ENCODE measurements around the gene CYS1. TPM values are rescaled to one million over a fixed set of nuclear protein-coding genes. Genes with fewer than 3 reads are reported as not detected.

CYS1 gene
- total RNA-seq, 4 donors from 2014 or later, result 1.1 to 7.4 (median 2.0) TPM

DNA sequence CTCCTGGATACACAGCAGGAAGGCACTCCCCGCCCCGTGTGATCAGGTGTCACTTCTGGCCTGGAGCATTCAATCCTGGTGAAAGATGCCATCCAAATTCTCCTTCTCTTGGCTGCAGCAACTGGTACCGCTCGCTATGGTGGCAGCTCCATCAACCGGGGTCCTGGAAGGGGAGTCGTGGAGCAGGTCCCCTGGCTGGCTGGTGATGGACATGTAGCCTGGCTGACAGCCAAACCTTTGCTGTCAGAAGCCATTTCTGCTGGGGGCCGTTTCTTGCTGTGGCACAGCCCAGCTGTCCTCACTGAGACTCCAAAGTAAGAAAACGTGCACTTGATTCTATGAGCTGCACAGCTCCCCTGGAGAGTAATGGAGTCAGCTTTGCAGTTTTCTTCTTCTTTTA, 7.1 kb upstream of the CYS1 start:
- TF ChIP-seq EP300 (IDR thresholded peaks at IDR 0.05; ENCODE audit: low read depth), result no peak
- TF ChIP-seq POLR2AphosphoS5 (IDR thresholded peaks at IDR 0.05), result no peak
- no peak for TF ChIP-seq CTCF (IDR thresholded peaks at IDR 0.05)
- TF ChIP-seq POLR2A (IDR thresholded peaks at IDR 0.05), result no peak
- Histone ChIP-seq H3K27ac (no peak overlapping the region), H3K9me3 (no peaks in the 10 kb centered on the region), H3K4me3 (no peak overlapping the region), H3K4me1 (peaks cover 0 to 6% (median 4%) of the 10 kb centered on the region in 4 donors), H3K36me3 (no peaks in the 10 kb centered on the region), H3K27me3 (peaks cover 49% of the 10 kb centered on the region)
- WGBS, 2 donors (ENCODE audit: low coverage in 1 of 2), result 66% methylated on average over 8 of the region's 8 CpGs; no CpG with 5 or more reads in 1 of the 2 donors
- intact Hi-C loops (cut with DNase I; ENCODE audit: low total_unique reads), result no loop called here
- no peak for DNase-seq
- in situ Hi-C loops (cut with MboI; ENCODE audit: low pct_ligation_motif_present in 1 of 4, low pct_unique_long_range_greater_than_20kb in 1 of 4, low sequenced_read_pairs in 3 of 4), result loop anchor here in 1 of 4 donors (25.0 kb wide), 1 partner anchor 575 kb away; no protein-coding TSS in a partner anchor

DNA sequence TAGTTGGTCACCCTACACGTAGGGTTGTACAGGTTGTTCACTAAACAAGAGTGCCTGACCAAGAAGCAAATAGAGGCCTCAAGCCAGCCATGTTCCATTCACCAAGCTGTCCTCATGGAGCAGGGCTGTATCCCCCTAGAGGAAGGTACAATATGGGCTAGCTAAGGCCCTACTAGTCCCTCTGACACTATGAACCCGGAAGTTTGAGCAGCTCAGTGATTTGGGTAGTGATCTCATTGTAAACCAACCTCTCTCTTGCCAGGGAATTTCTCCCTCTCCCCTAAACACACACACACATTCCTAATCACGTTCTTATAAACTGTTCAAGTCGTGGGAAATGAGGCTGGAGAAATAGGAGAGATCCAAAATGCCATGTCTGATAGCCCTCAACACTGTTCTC, 6.7 kb upstream of the CYS1 start:
- no peak for TF ChIP-seq POLR2AphosphoS5 (IDR thresholded peaks at IDR 0.05)
- no peak for TF ChIP-seq CTCF (IDR thresholded peaks at IDR 0.05)
- no peak for TF ChIP-seq EP300 (IDR thresholded peaks at IDR 0.05; ENCODE audit: low read depth)
- no peak for TF ChIP-seq POLR2A (IDR thresholded peaks at IDR 0.05)
- DNase-seq, result no peak
- H3K4me1 ChIP-seq, result peaks cover 0 to 6% (median 4%) of the 10 kb centered on the region in 4 donors

GRCh38 chr2:10085668-10086059, 5.5 kb upstream of the CYS1 start:
- Histone ChIP-seq H3K4me1 (peaks cover under 1 to 5% (median 3%) of the 10 kb centered on the region in 4 donors), H3K27me3 (peaks cover 53% of the 10 kb centered on the region), H3K36me3 (no peaks in the 10 kb centered on the region), H3K4me3 (no peak overlapping the region), H3K27ac (no peak overlapping the region), H3K9me3 (no peaks in the 10 kb centered on the region)
- DNase-seq, result no peak
- no peak for TF ChIP-seq POLR2AphosphoS5 (IDR thresholded peaks at IDR 0.05)
- TF ChIP-seq CTCF (IDR thresholded peaks at IDR 0.05), result no peak
- no peak for TF ChIP-seq EP300 (IDR thresholded peaks at IDR 0.05; ENCODE audit: low read depth)
- no peak for TF ChIP-seq POLR2A (IDR thresholded peaks at IDR 0.05)
- intact Hi-C loops (cut with DNase I; ENCODE audit: low total_unique reads), result no loop called here
- WGBS, 2 donors (ENCODE audit: low coverage in 1 of 2), result 93 to 94% methylated on average over 7 to 11 of the region's 11 CpGs
- in situ Hi-C loops (cut with MboI; ENCODE audit: low pct_ligation_motif_present in 1 of 4, low pct_unique_long_range_greater_than_20kb in 1 of 4, low sequenced_read_pairs in 3 of 4), result loop anchor here in 1 of 4 donors (25.0 kb wide), 1 partner anchor 577 kb away; no protein-coding TSS in a partner anchor

More for the DNA sequence above, 6.7 kb upstream of the CYS1 start:
- no peaks in the 10 kb centered on the region for H3K36me3 ChIP-seq
- no peak overlapping the region for H3K4me3 ChIP-seq
- no peak overlapping the region for H3K27ac ChIP-seq
- intact Hi-C loops (cut with DNase I; ENCODE audit: low total_unique reads) (no loop called here), in situ Hi-C loops (cut with MboI; ENCODE audit: low pct_ligation_motif_present in 1 of 4, low pct_unique_long_range_greater_than_20kb in 1 of 4, low sequenced_read_pairs in 3 of 4) (loop anchor here in 1 of 4 donors (25.0 kb wide), 1 partner anchor 575 kb away; no protein-coding TSS in a partner anchor)
- peaks cover 53% of the 10 kb centered on the region for H3K27me3 ChIP-seq
- 42% methylated on average over 4 of the region's 4 CpGs; no CpG with 5 or more reads in 1 of the 2 donors for WGBS, 2 donors (ENCODE audit: low coverage in 1 of 2)
- no peaks in the 10 kb centered on the region for H3K9me3 ChIP-seq

DNA sequence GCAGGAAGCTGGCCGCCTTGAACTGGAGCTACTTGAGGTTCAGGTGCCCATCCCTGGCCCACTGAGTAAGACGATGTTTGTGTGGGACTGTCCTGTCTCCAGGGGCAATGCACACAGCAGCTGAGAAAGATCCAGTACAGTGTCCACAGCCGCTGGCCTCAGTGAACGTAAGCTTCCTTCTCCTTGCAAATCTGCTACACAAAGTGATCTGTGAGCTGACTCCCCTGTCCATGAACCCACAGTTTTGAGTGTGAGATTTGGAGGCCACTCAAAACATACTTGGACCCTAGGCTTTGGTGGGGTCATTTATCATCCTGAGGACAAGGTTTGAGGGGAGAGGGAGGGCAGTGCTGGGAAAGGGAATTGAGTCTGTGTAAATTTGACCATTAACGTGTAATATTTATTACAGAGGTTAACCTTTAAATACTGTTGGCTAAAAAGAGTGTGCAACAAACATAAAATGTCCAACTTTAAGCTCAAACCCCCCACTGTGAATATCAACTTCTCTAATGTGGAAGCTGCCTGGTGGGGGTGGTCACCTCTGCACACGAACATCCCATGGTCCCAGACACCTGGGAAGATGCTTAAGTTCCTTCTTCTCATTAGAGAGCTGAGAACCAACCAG, 4.9 kb upstream of the CYS1 start:
- Histone ChIP-seq H3K36me3 (no peaks in the 10 kb centered on the region), H3K27me3 (peaks cover 56% of the 10 kb centered on the region), H3K9me3 (no peaks in the 10 kb centered on the region), H3K27ac (no peak overlapping the region), H3K4me1 (peaks cover 5 to 10% (median 7%) of the 10 kb centered on the region in 4 donors), H3K4me3 (no peak overlapping the region)
- no peak for DNase-seq
- no peak for TF ChIP-seq CTCF (IDR thresholded peaks at IDR 0.05)
- TF ChIP-seq EP300 (IDR thresholded peaks at IDR 0.05; ENCODE audit: low read depth), result no peak
- TF ChIP-seq POLR2AphosphoS5 (IDR thresholded peaks at IDR 0.05), result no peak
- no peak for TF ChIP-seq POLR2A (IDR thresholded peaks at IDR 0.05)
- intact Hi-C loops (cut with DNase I; ENCODE audit: low total_unique reads), result no loop called here
- 64% methylated on average over 6 of the region's 6 CpGs; no CpG with 5 or more reads in 1 of the 2 donors for WGBS, 2 donors (ENCODE audit: low coverage in 1 of 2)
- in situ Hi-C loops (cut with MboI; ENCODE audit: low pct_ligation_motif_present in 1 of 4, low pct_unique_long_range_greater_than_20kb in 1 of 4, low sequenced_read_pairs in 3 of 4), result loop anchor here in 1 of 4 donors (25.0 kb wide), 1 partner anchor 577 kb away; no protein-coding TSS in a partner anchor
